Thoracic aorta (tissue), 2 donors: ENCODE results near the gene PRM3. TPM values are rescaled to one million over a fixed set of nuclear protein-coding genes. Genes with fewer than 3 reads are reported as not detected.

ENCODE experiments used
- ATAC-seq: fragments of 150-250 bp; one replicate; pipeline ENCODE4 v1.8.0; 2017; ENCODE audit warnings: low read depth; ENCODE audit not compliant: insufficient number of reproducible peaks, low FRiP score
- DNase-seq: peaks from one replicate; pipeline ENCODE4 v3.0.0-alpha.2; 2020; ENCODE audit warnings: low spot score
- H3K27ac ChIP-seq, 2 donors: fragments of 200-600 bp; sonication (generic); 1 replicate in 1 of 2; 2 replicates in 1 of 2; pipeline ENCODE4 v1.5.1; 2016; ENCODE audit warnings: mild to moderate bottlenecking in 2 of 2, moderate library complexity in 2 of 2
- H3K27me3 ChIP-seq: fragments of 200-600 bp; sonication (generic); replicated peaks from 2 replicates; pipeline ENCODE4 v1.6.0; 2016; ENCODE audit warnings: mild to moderate bottlenecking; ENCODE audit not compliant: insufficient read depth
- H3K36me3 ChIP-seq: fragments of 200-600 bp; sonication (generic); one replicate; pipeline ENCODE4 v1.5.1; 2016
- H3K4me1 ChIP-seq, 2 donors: fragments of 200-600 bp; sonication (generic); 1 replicate in 1 of 2; 2 replicates in 1 of 2; pipeline versions ENCODE4 v1.5.1 to v1.6.0; 2016; ENCODE audit warnings: low read depth in 2 of 2, mild to moderate bottlenecking in 1 of 2; ENCODE audit not compliant: control insufficient read depth in 1 of 2
- H3K4me3 ChIP-seq: fragments of 200-600 bp; sonication (generic); 2 replicates; pipeline ENCODE4 v1.5.1; 2016; ENCODE audit warnings: mild to moderate bottlenecking
- H3K9me3 ChIP-seq: fragments of 200-600 bp; sonication (generic); 2 replicates; pipeline ENCODE4 v1.5.1; 2016
- CTCF ChIP-seq: fragments of 200-600 bp; sonication (generic); IDR thresholded peaks from one replicate; pipeline ENCODE4 v1.5.1; 2019; ENCODE audit warnings: antibody characterized with exemption
- total RNA-seq, 2 donors: library from RNA; depleted of rRNA; stranded (reverse); fragments of >200 nt; gene quantifications; one replicate each; pipeline versions ENCODE4 v1.1.0 to v1.2.3, GENCODE V29; 2016

Gene PRM3
- total RNA-seq, 2 donors from 2014 or later, result not detected

DNA sequence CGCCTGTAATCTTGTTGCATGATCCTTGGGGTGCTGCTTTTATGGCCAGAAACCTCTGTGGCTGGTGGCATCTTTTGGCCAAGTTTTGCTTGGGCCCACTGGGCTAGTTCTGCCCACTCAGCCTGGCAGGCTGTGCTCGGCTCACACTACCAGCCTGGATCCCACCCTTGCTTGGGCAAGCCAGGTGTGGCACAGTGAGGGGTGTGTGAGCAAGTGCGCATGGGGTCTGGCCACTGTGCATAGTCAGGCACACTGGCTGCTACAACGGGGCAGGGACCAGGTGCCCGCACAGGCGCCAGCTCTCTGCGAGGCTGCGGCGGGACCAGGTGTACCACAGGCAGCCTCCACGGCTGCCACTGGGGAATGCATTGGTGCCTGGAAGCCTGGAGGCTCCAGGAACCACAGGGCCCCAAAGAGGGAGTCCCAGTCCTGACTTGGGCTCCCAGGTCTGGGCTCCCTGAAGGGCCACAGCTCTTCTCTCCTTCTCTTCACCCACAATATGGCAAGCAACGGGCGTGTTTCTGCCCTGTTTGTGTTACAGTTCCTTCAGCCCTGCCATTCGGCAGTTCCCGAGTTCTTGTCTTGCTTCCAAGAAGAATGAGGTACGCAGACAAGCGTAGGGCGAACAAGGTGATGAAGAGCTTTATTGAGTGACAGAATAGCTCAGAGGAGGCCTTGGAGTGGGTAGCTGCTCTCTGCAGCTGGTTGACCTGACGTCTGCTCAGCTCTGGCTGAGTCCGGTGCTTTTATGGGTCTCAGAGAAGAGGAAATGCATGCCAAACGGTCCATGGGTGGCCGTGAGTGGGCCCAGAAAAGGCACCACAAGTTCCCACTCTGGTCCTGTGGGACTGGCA lies 34.4 kb upstream of the PRM3 start:
- Histone ChIP-seq H3K27me3 (no peaks in the 10 kb centered on the region), H3K27ac (no peak overlapping the region), H3K4me3 (no peak overlapping the region), H3K9me3 (no peaks in the 10 kb centered on the region), H3K4me1 (peaks cover 0 to 11% of the 10 kb centered on the region in 2 donors), H3K36me3 (no peaks in the 10 kb centered on the region)
- TF ChIP-seq CTCF, result no peak
- no peak for DNase-seq
- no peak for ATAC-seq

GRCh38 chr16:11306997-11307638 lies 33.7 kb upstream of the PRM3 start:
- no peak overlapping the region for H3K4me3 ChIP-seq
- no peaks in the 10 kb centered on the region for H3K36me3 ChIP-seq
- DNase-seq (no peak), ATAC-seq (no peak)
- no peaks in the 10 kb centered on the region for H3K27me3 ChIP-seq
- TF ChIP-seq CTCF, result no peak
- no peak overlapping the region for H3K27ac ChIP-seq
- peaks cover 0 to 4% of the 10 kb centered on the region in 2 donors for H3K4me1 ChIP-seq
- H3K9me3 ChIP-seq, result no peaks in the 10 kb centered on the region

DNA sequence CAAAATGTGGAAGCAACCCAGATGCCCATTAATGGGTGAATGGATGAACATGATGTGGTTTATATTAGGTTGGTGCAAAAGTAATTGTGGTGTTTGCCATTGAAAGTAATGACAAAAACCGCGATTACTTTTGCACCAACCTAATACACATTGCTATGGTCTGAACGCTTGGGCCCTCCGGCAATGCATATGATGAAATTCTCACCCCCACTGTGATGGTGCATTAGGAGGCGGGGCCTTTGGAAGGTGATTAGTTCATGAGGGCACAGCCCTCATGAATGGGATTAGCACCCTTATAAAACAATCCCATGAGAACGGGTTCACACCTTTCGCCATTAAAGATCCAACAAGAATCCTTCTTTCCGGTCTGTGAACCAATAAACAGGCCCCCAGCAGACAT lies 33.0 kb upstream of the PRM3 start:
- Histone ChIP-seq H3K4me1 (no peaks in the 10 kb centered on the region), H3K9me3 (no peaks in the 10 kb centered on the region), H3K27ac (no peak overlapping the region), H3K27me3 (no peaks in the 10 kb centered on the region), H3K4me3 (no peak overlapping the region), H3K36me3 (no peaks in the 10 kb centered on the region)
- DNase-seq (no peak), ATAC-seq (no peak)
- TF ChIP-seq CTCF, result no peak

DNA sequence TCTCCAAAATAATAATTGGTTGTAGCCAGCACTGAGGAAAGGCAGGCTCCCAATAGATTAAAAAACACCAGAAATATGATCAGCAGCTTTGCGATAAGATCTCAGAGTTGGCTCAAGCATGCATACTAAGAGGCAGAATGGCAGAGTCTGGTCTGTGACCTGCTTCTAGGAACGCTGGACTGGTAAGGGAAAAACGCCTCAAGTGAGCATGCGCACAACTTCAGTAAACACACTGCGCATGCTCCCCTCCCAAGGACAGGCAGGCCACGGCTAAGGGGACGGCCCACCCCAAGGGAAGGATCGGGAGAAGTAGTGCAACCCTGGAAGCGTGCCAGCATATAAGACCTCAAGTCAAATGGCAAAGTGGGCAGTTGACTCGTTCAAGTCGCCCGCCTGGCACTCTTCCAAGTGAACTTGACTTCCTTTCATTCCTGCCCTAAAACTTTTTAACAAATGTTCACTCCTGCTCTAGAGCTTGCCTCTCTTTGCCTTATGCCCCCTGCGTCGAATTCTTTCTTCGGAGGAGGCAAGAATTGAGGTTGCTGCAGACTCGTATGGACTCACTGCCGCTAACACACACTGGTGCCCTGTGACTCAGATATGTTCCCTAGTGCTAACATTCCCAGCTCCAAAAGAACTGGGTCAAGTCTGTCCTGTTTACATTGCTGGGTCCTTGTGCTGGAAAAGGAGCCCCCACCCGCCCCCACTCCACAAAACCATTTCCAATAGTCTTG lies 30.1 kb upstream of the PRM3 start:
- H3K27ac ChIP-seq, result no peak overlapping the region
- no peak for TF ChIP-seq CTCF
- ATAC-seq (no peak), DNase-seq (no peak)
- no peaks in the 10 kb centered on the region for H3K27me3 ChIP-seq
- no peaks in the 10 kb centered on the region for H3K4me1 ChIP-seq
- H3K36me3 ChIP-seq, result no peaks in the 10 kb centered on the region
- H3K9me3 ChIP-seq, result no peaks in the 10 kb centered on the region
- H3K4me3 ChIP-seq, result no peak overlapping the region

DNA sequence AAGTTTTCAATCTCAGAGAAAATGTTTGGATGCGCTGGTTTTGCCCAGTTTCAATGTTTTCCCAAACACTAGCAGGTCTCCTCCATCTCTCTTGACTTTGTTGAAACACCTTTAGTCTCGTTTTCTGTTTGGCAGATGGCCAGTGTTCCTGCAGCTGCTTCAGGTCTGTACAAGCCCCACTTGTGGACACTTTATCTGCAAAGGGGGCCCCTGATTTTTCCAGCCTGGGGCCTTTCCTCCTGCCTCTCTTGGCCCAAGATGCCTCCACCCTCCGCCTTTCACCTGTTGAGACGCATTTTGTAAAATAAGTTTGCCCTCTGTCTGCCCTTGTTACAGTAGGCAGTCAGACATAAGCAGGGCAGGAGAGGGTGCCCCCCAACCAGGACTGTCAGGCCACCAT lies 29.5 kb upstream of the PRM3 start:
- ATAC-seq (no peak), DNase-seq (no peak)
- Histone ChIP-seq H3K27ac (no peak overlapping the region), H3K4me1 (peaks cover 0 to 3% of the 10 kb centered on the region in 2 donors), H3K27me3 (no peaks in the 10 kb centered on the region), H3K9me3 (no peaks in the 10 kb centered on the region), H3K4me3 (no peak overlapping the region), H3K36me3 (no peaks in the 10 kb centered on the region)
- no peak for TF ChIP-seq CTCF
